Cardiac ventricle fibroblast (primary cell): ENCODE results near the gene SYDE2. TPM values are rescaled to one million over a fixed set of nuclear protein-coding genes. Genes with fewer than 3 reads are reported as not detected.

ENCODE experiments used
- total RNA-seq: library from RNA; depleted of rRNA; stranded (reverse); fragments of >200 nt; gene quantifications from 2 replicates; pipeline ENCODE4 v1.2.3, GENCODE V29; 2015

The SYDE2 gene
- 0.50 and 0.59 TPM in 2 replicates for total RNA-seq

DNA sequence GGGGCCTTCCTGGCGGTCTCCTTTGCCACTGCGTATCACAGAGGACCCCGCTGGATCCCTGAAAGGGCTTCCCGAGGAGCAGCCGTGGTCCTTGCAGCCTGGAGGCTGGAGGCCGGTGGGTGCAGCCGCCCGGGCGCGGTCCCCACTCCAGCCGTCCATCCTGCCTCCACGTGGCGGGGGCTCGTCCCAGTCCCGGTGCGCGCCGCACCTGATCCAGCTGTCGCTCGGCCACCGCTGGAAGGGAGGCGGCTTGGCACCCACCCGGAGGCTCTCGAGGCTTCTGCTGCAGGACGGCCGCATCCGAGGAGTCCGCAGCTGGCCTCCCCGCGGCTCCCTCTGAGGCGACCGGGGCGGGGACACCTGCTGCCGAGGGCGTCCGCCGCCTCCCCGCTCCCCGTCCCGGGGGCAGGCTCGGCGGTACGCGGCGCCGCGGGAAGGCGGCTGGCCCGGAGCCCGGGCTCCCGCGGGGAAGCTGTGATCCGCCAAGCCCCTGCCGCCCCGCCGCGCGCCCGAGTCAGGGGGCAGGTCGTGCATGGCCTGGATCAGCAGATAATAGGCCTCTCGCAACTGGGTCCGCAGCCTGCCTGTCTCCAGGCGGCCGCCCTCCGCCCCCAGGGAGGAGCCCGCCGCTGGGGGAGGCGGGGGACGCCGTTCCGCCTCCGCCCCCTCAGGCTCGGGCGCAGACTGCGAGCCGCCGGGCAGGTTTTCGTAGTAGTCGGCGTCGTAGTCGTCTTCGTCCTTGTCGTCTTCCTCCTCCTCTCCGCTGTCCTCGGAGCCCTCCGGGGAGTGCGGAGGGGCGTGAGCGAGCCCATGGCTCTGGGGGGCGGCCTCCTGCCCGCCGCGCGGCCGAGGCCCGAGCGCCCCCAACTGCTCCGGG lies at the start of gene SYDE2:
SYDE2 (minus strand) TSS at position 554 of the 877 bp plus-strand sequence; CDS start at position 534, 20 bp downstream.

Other genes with a start within 250 kb of the SYDE2 start
- gene MCOLN2, start 203.9 kb downstream of the SYDE2 start, total RNA-seq = 0.20 and 0.56 TPM in 2 replicates
- 0.25 and 0.64 TPM in 2 replicates for gene MCOLN3, start 152.5 kb downstream of the SYDE2 start, total RNA-seq
- 15.5 and 17.3 TPM in 2 replicates for gene C1orf52, start 58.6 kb upstream of the SYDE2 start, total RNA-seq
- gene BCL10, start 75.6 kb upstream of the SYDE2 start, total RNA-seq = 15.7 and 15.9 TPM in 2 replicates